ENCODE measurements around the gene HDAC1. TPM values are rescaled to one million over a fixed set of nuclear protein-coding genes. Genes with fewer than 3 reads are reported as not detected.
A peak's percentile ranks its signal among the peaks of the same experiment; 100 is the strongest.
"Not testable (repeated sequence)": the region's sequence is repeated elsewhere in the genome, so short reads cannot be mapped to it uniquely, and the experiment has no call there.

HDAC1 gene
- total RNA-seq, 1 donor from 2014 or later: 68.9 TPM

DNA sequence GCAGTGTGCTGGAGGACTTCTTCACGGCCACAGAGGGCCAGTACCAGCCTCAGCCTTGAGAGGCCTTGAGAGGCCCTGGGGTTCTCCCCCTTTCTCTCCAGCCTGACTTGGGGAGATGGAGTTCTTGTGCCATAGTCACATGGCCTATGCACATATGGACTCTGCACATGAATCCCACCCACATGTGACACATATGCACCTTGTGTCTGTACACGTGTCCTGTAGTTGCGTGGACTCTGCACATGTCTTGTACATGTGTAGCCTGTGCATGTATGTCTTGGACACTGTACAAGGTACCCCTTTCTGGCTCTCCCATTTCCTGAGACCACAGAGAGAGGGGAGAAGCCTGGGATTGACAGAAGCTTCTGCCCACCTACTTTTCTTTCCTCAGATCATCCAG is 6.2 kb upstream of the HDAC1 start:
- no peak for DNase-seq
- Histone ChIP-seq H3K4me3 (no peak overlapping the region), H3K4me1 (peaks cover 1% of the 10 kb centered on the region), H3K27ac (no peak overlapping the region), H3K27me3 (ENCODE audit: low read depth) (no peaks in the 10 kb centered on the region), H3K9me3 (no peaks in the 10 kb centered on the region), H3K36me3 (no peaks in the 10 kb centered on the region)
- no peak for ATAC-seq
- intact Hi-C loops (cut with DNase I): no loop called here
- TF ChIP-seq CTCF (IDR thresholded peaks at IDR 0.05): no peak

DNA sequence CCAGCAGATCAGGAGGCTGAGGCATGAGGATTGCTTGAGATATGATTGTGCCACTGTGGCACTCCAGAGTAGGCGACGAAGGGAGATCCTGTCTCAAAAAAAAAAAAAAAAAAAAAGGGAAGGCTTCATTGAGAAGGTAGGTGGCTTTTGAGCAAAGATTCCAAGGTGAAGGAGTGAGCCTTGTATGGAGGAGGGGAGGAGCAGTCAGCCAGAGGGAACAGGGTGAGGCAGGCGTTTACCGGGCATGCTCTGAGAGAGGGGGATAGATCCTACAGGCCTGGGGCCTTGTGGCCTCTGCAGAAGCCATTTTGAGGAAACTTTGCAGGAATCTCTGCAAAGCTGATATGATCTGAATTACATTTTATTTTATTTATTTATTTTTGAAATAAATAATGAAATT is 5.1 kb upstream of the HDAC1 start:
- H3K9me3 ChIP-seq: no peaks in the 10 kb centered on the region
- ATAC-seq: no peak
- no peaks in the 10 kb centered on the region for H3K27me3 ChIP-seq (ENCODE audit: low read depth)
- DNase-seq: no peak
- H3K27ac ChIP-seq: no peak overlapping the region
- H3K36me3 ChIP-seq: no peaks in the 10 kb centered on the region
- intact Hi-C loops (cut with DNase I): no loop called here
- H3K4me3 ChIP-seq: no peak overlapping the region
- TF ChIP-seq CTCF (IDR thresholded peaks at IDR 0.05): no peak
- H3K4me1 ChIP-seq: peaks cover 10% of the 10 kb centered on the region

DNA sequence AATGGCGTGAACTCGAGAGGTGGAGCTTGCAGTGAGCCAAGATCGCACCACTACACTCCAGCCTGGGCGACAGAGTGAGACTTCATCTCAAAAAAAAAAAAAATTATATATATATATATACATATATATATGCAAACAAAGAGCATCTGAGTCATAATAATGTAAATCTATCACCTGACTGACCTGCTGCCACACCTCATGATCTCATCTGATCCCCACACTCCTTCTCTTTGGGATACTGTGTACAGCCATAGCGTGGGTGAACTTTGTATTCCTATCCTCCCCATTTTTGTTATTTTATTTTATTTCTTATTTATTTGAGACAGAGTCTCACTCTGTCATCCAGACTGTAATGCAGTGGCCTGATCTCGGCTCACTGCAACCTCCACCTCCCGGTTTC is 2.6 kb upstream of the HDAC1 start:
- H3K27ac ChIP-seq: no peak overlapping the region
- TF ChIP-seq CTCF (IDR thresholded peaks at IDR 0.05): no peak

GRCh38 chr1:32291145-32291707 is 657 bp upstream of the HDAC1 start:
- no peak for TF ChIP-seq CTCF (IDR thresholded peaks at IDR 0.05)
- H3K27me3 ChIP-seq (ENCODE audit: low read depth): no peaks in the 10 kb centered on the region
- peak overlapping the region; percentile 82 for H3K27ac ChIP-seq
- H3K36me3 ChIP-seq: no peaks in the 10 kb centered on the region
- intact Hi-C loops (cut with DNase I): no loop called here
- no peaks in the 10 kb centered on the region for H3K9me3 ChIP-seq
- peak overlapping the region; percentile 94 for H3K4me3 ChIP-seq
- no peak for DNase-seq
- H3K4me1 ChIP-seq: peaks cover 31% of the 10 kb centered on the region
- no peak for ATAC-seq

More for the DNA sequence above, 2.6 kb upstream of the HDAC1 start:
- Histone ChIP-seq H3K9me3 (no peaks in the 10 kb centered on the region), H3K4me1 (peaks cover 29% of the 10 kb centered on the region), H3K36me3 (no peaks in the 10 kb centered on the region), H3K4me3 (no peak overlapping the region), H3K27me3 (ENCODE audit: low read depth) (no peaks in the 10 kb centered on the region)
- ATAC-seq (no peak), DNase-seq (no peak)
- intact Hi-C loops (cut with DNase I): no loop called here

DNA sequence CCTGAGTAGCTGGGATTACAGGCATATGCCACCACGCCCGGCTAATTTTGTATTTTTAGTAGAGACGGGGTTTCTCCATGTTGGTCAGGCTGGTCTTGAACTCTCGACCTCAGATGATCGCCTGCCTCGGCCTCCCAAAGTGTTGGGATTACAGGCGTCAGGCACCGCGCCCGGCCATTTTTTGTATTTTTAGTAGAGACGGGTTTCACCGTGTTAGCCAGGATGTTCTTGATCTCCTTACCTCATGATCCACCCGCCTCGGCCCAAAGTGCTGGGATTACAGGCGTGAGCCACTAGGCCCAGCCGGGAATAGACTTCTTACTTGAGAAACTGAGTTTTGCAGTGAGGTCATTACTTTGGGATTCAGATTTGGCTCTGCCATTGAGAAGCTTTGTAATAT is 6.3 kb downstream of the HDAC1 start:
- H3K27ac ChIP-seq; H3K27me3 ChIP-seq (ENCODE audit: low read depth); intact Hi-C loops (cut with DNase I); DNase-seq; H3K36me3 ChIP-seq; H3K9me3 ChIP-seq; ATAC-seq; H3K4me3 ChIP-seq: not testable (repeated sequence)
- peaks cover 13% of the 10 kb centered on the region for H3K4me1 ChIP-seq

DNA sequence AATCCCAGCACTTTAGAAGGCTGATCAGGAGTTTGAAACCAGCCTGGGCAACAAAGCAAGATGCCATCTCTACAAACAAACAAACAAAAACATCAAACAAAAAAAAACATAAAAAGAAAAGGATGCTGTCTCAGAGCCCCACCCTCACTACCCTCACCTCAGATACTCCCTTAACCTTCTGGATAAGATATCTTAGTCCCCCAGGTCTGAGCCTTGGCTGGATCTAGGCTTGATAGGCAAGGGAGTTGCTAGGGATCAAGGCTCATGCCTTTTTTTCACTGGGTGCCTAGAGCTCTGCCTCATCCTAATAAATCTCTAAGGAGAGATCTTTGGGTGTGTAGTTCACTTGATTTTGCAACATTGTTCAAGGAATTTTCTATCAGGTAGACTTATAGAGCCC is 7.4 kb downstream of the HDAC1 start:
- intact Hi-C loops (cut with DNase I): no loop called here
- no peak for DNase-seq
- H3K27me3 ChIP-seq (ENCODE audit: low read depth): no peaks in the 10 kb centered on the region
- H3K4me3 ChIP-seq: no peak overlapping the region
- no peak overlapping the region for H3K27ac ChIP-seq
- H3K36me3 ChIP-seq: peaks cover 20% of the 10 kb centered on the region
- no peaks in the 10 kb centered on the region for H3K9me3 ChIP-seq
- TF ChIP-seq CTCF (IDR thresholded peaks at IDR 0.05): no peak
- peaks cover 1% of the 10 kb centered on the region for H3K4me1 ChIP-seq
- ATAC-seq: no peak

Data from lower lobe of right lung (tissue), 2 donors.